PC-3 (cell line): Measurements from ENCODE around the gene SFMBT2. TPM values are rescaled to one million over a fixed set of nuclear protein-coding genes. Genes with fewer than 3 reads are reported as not detected.

Experiments
- ATAC-seq: fragments of 200-7000 bp; cut with Tn5 transposase; 2 replicates; pipeline ENCODE4 v1.9.1; 2020; ENCODE audit warnings: mild to moderate bottlenecking, moderate library complexity
- BruUV-seq: library from RNA; stranded (reverse); fragments of 400-500 nt; replicated peaks from 2 replicates; lab custom pipeline; 2021; lab: Mats Ljungman, UMichigan
- CTCF ChIA-PET: fragments of 300-600 bp; sonication (Branson Sonifier 250); formaldehyde crosslinking; loops from one replicate; lab custom pipeline; 2022; ENCODE audit warnings: antibody characterized with exemption; lab: Charles Lee
- POLR2A ChIA-PET: fragments of 300-600 bp; sonication (Branson Sonifier 250); formaldehyde crosslinking; loops from one replicate; lab custom pipeline; 2022; ENCODE audit warnings: antibody characterized with exemption; ENCODE audit not compliant: unreplicated experiment; lab: Charles Lee
- DNase-seq: peaks from one replicate; pipeline ENCODE4 v3.0.0-alpha.2; 2015
- H2AFZ ChIP-seq: fragments of 300-600 bp; sonication (generic); 2 replicates; pipeline ENCODE4 v1.6.0; 2016; ENCODE audit warnings: antibody characterized with exemption, low read length
- H3F3A ChIP-seq: fragments of 300-600 bp; sonication (generic); one replicate; pipeline ENCODE4 v1.6.0; 2017; ENCODE audit warnings: antibody characterized with exemption, low read length, control low read depth, mild to moderate bottlenecking; ENCODE audit not compliant: unreplicated experiment
- H3K27ac ChIP-seq: fragments of 300-600 bp; sonication (generic); 2 replicates; pipeline ENCODE4 v1.5.1; 2016; ENCODE audit warnings: mild to moderate bottlenecking, low read length
- H3K27me3 ChIP-seq: fragments of 300-600 bp; sonication (generic); 2 replicates; pipeline ENCODE4 v1.6.1; 2016; ENCODE audit warnings: low read length, mixed read lengths
- H3K36me3 ChIP-seq: fragments of 300-600 bp; sonication (generic); 2 replicates; pipeline ENCODE4 v1.6.1; 2016; ENCODE audit warnings: low read depth, mixed run types, low read length, mixed read lengths
- H3K4me1 ChIP-seq: fragments of 300-600 bp; sonication (generic); 2 replicates; pipeline ENCODE4 v1.5.1; 2016; ENCODE audit warnings: low read length; ENCODE audit not compliant: insufficient read depth
- H3K4me2 ChIP-seq: fragments of 300-600 bp; sonication (generic); 2 replicates; pipeline ENCODE4 v1.6.0; 2016; ENCODE audit warnings: low read length
- H3K4me3 ChIP-seq: fragments of 300-600 bp; sonication (generic); 2 replicates; pipeline ENCODE4 v1.5.1; 2016; ENCODE audit warnings: mild to moderate bottlenecking, low read length, mixed read lengths
- H3K79me2 ChIP-seq: fragments of 300-600 bp; sonication (generic); 2 replicates; pipeline ENCODE4 v1.6.1; 2017; ENCODE audit warnings: low read length, mixed read lengths
- H3K9ac ChIP-seq: fragments of 300-600 bp; sonication (generic); 2 replicates; pipeline ENCODE4 v1.6.0; 2016; ENCODE audit warnings: mild to moderate bottlenecking, low read length
- H3K9me2 ChIP-seq: fragments of 300-600 bp; sonication (generic); replicated peaks from 2 replicates; pipeline ENCODE4 v1.6.1; 2016; ENCODE audit warnings: mixed run types, low read length, mixed read lengths
- H3K9me3 ChIP-seq: fragments of 300-600 bp; sonication (generic); 2 replicates; pipeline ENCODE4 v1.6.1; 2016; ENCODE audit warnings: low read length, mixed read lengths
- H4K20me1 ChIP-seq: fragments of 300-600 bp; sonication (generic); 2 replicates; pipeline ENCODE4 v1.6.1; 2016; ENCODE audit warnings: low read length, mixed read lengths
- CTCF ChIP-seq: fragments of 300-600 bp; sonication (generic); conservative IDR thresholded peaks from 2 replicates; pipeline ENCODE4 v1.5.1; 2017; ENCODE audit warnings: antibody characterized with exemption, low read depth, mild to moderate bottlenecking, low read length
- EZH2 ChIP-seq: fragments of 300-600 bp; sonication (generic); IDR thresholded peaks from one replicate; pipeline ENCODE4 v1.6.1; 2017; ENCODE audit warnings: antibody characterized with exemption, mild to moderate bottlenecking, low read length; ENCODE audit not compliant: unreplicated experiment
- EZH2phosphoT487 ChIP-seq: fragments of 300-600 bp; sonication (generic); IDR thresholded peaks from 2 replicates; pipeline ENCODE4 v1.6.1; 2018; ENCODE audit warnings: mild to moderate bottlenecking, antibody characterized with exemption, low read length, borderline replicate concordance
- intact Hi-C: fragments of 100-400 bp; cut with micrococcal nuclease; formaldehyde crosslinking; loops from 2 replicates; pipeline ENCODE4 v1.9.0; 2023
- total RNA-seq: library from RNA; depleted of rRNA; stranded (reverse); fragments of >200 nt; gene quantifications from 2 replicates; pipeline ENCODE4 v1.2.3, GENCODE V29; 2014

SFMBT2 gene
- total RNA-seq, 1 experiment from 2014 or later, result 1.9 TPM

- Histone ChIP-seq H3K79me2 (no peaks in the 10 kb centered on the region), H3K4me1 (peaks cover 21% of the 10 kb centered on the region), H3F3A (no peaks in the 10 kb centered on the region), H3K9me2 (no peaks in the 10 kb centered on the region), H3K4me2 (peak overlapping the region; percentile 61), H3K9me3 (no peaks in the 10 kb centered on the region), H4K20me1 (no peaks in the 10 kb centered on the region), H3K9ac (no peak overlapping the region), H2AFZ (no peak overlapping the region), H3K27me3 (no peaks in the 10 kb centered on the region), H3K4me3 (0 out of 2 replicates have a peak overlapping the region, but pooled peaks have one; percentile 7), H3K27ac (peak overlapping the region; percentile 89), H3K36me3 (no peaks in the 10 kb centered on the region; the same call in 1 of the 2 replicates)
- DNase-seq (peak; percentile 68), ATAC-seq (peak; percentile 74)
- BruUV-seq, result no TSS peak
- CTCF ChIA-PET, result interaction anchor here (0.5 to 1.0 kb wide), 4 partner anchors 11 to 104 kb away, joined by 3 to 17 read pairs (median 3); partner anchors contain the start of gene SFMBT2
- POLR2A ChIA-PET, result no interaction called here
- TF ChIP-seq EZH2 (no peak), EZH2phosphoT487 (no peak), CTCF (no peak)
- intact Hi-C loops, result no loop called here
These were observed 10.7 kb upstream of the SFMBT2 start for GRCh38 chr10:7421526-7421925.

GRCh38 chr10:7419998-7420397 is 9.2 kb upstream of the SFMBT2 start:
- Histone ChIP-seq H3K4me1 (peaks cover 20% of the 10 kb centered on the region), H2AFZ (no peak overlapping the region), H3K36me3 (no peaks in the 10 kb centered on the region; the same call in 1 of the 2 replicates), H3K4me3 (no peak overlapping the region), H3K27me3 (no peaks in the 10 kb centered on the region), H3K79me2 (no peaks in the 10 kb centered on the region), H3K9me2 (no peaks in the 10 kb centered on the region), H3K9ac (no peak overlapping the region), H3K4me2 (no peak overlapping the region), H3K9me3 (no peaks in the 10 kb centered on the region), H4K20me1 (no peaks in the 10 kb centered on the region), H3F3A (no peaks in the 10 kb centered on the region), H3K27ac (no peak overlapping the region)
- CTCF ChIA-PET, result interaction anchor here (0.8 kb wide), 1 partner anchor 366 kb away, joined by 3 read pairs; no protein-coding TSS in a partner anchor
- POLR2A ChIA-PET, result no interaction called here
- no TSS peak for BruUV-seq
- intact Hi-C loops, result loop anchor here (5.0 kb wide), 1 partner anchor 498 kb away; no protein-coding TSS in a partner anchor
- TF ChIP-seq EZH2 (no peak), EZH2phosphoT487 (no peak), CTCF (no peak)
- ATAC-seq (no peak), DNase-seq (no peak)

- no peaks in the 10 kb centered on the region for H3K79me2 ChIP-seq
- H3K9ac ChIP-seq, result no peak overlapping the region
- H4K20me1 ChIP-seq, result no peaks in the 10 kb centered on the region
- DNase-seq (no peak), ATAC-seq (no peak)
- no peak overlapping the region for H3K4me2 ChIP-seq
- TF ChIP-seq EZH2 (no peak), EZH2phosphoT487 (no peak), CTCF (no peak)
- no peaks in the 10 kb centered on the region for H3K9me3 ChIP-seq
- no peaks in the 10 kb centered on the region for H3K27me3 ChIP-seq
- BruUV-seq, result no TSS peak
- H3K27ac ChIP-seq, result no peak overlapping the region
- H3K9me2 ChIP-seq, result no peaks in the 10 kb centered on the region
- no peaks in the 10 kb centered on the region for H3F3A ChIP-seq
- H3K4me1 ChIP-seq, result peaks cover 13% of the 10 kb centered on the region
- intact Hi-C loops, result loop anchor here (1.0 to 5.0 kb wide), 3 partner anchors 297 to 749 kb away; no protein-coding TSS in a partner anchor
- CTCF ChIA-PET, result no interaction called here
- POLR2A ChIA-PET, result no interaction called here
- no peak overlapping the region for H2AFZ ChIP-seq
- no peaks in the 10 kb centered on the region; the same call in 1 of the 2 replicates for H3K36me3 ChIP-seq
- no peak overlapping the region for H3K4me3 ChIP-seq
These were observed 7.0 kb upstream of the SFMBT2 start for GRCh38 chr10:7417807-7418206.
